Gastrocnemius medialis (tissue), 4 donors: ENCODE results near the gene GRIP2. TPM values are rescaled to one million over a fixed set of nuclear protein-coding genes. Genes with fewer than 3 reads are reported as not detected.
A peak's percentile ranks its signal among the peaks of the same experiment; 100 is the strongest.

Experiments
- ATAC-seq, 2 donors: fragments of 150-250 bp; one replicate each; pipeline ENCODE4 v1.9.1; 2016
- DNase-seq, 2 donors: peaks; one replicate each; pipeline ENCODE4 v3.0.0-alpha.2; 2019
- H3K27ac ChIP-seq, 4 donors: fragments of 200-600 bp; sonication (generic); 1 replicate in 1 of 4; 2 replicates in 3 of 4; pipeline ENCODE4 v1.5.1; 2016 to 2018; ENCODE audit warnings: mild to moderate bottlenecking in 2 of 4, moderate library complexity in 1 of 4
- H3K27me3 ChIP-seq, 3 donors: fragments of 200-600 bp; sonication (generic) in 2 of 3; 1 replicate in 1 of 3; 2 replicates in 2 of 3; pipeline versions ENCODE4 v1.5.1 to v1.6.0; 2016 to 2019; ENCODE audit warnings: mild to moderate bottlenecking in 1 of 3, moderate library complexity in 1 of 3
- H3K36me3 ChIP-seq, 2 donors: fragments of 200-600 bp; sonication (generic) in 1 of 2; one replicate each; pipeline ENCODE4 v1.5.1; 2017 to 2018
- H3K4me1 ChIP-seq, 2 donors: fragments of 200-600 bp; sonication (generic) in 1 of 2; one replicate each; pipeline ENCODE4 v1.5.1; 2016 to 2017; ENCODE audit warnings: mild to moderate bottlenecking in 2 of 2
- H3K4me3 ChIP-seq, 4 donors: fragments of 200-600 bp; sonication (generic) in 3 of 4; 1 replicate in 1 of 4; 2 replicates in 3 of 4; pipeline ENCODE4 v1.5.1; 2016 to 2019; ENCODE audit warnings: mild to moderate bottlenecking in 2 of 4
- H3K9me3 ChIP-seq, 3 donors: fragments of 200-600 bp; sonication (generic) in 2 of 3; 1 replicate in 1 of 3; 2 replicates in 2 of 3; pipeline ENCODE4 v1.5.1; 2016 to 2019
- CTCF ChIP-seq, 5 experiments: fragments of 450-650 bp in 3 of 5; fragments of 200-600 bp in 2 of 5; sonication (generic) in 2 of 5; IDR thresholded peaks in 4 of 5; conservative IDR thresholded peaks in 1 of 5; 1 replicate in 4 of 5; 2 replicates in 1 of 5; pipeline ENCODE4 v1.5.1; 2016 to 2019; ENCODE audit warnings: antibody characterized with exemption in 5 of 5, mild to moderate bottlenecking in 3 of 5, moderate library complexity in 3 of 5
- POLR2A ChIP-seq, 2 donors: fragments of 450-650 bp; IDR thresholded peaks; one replicate each; pipeline ENCODE4 v1.6.1; 2017; ENCODE audit warnings: antibody characterized with exemption in 2 of 2, mild to moderate bottlenecking in 2 of 2, moderate library complexity in 2 of 2
- in situ Hi-C, 4 donors: fragments of 200-750 bp; cut with MboI; loops; one replicate each; pipeline versions ENCODE4 v1.15.0 to v1.8.0; 2017; ENCODE audit warnings: low sequenced_read_pairs in 4 of 4
- intact Hi-C: fragments of 100-400 bp; cut with DNase I; formaldehyde crosslinking; loops from one replicate; pipeline ENCODE4 v1.15.1; 2023; ENCODE audit warnings: low total_unique reads
- total RNA-seq, 4 donors: library from RNA; depleted of rRNA; stranded (reverse); fragments of >200 nt; gene quantifications; one replicate each; pipeline versions ENCODE4 v1.1.0 to v1.2.3, GENCODE V29; 2016

GRIP2 gene
- total RNA-seq, 4 donors from 2014 or later, result 2.8 to 12.6 (median 4.6) TPM

GRCh38 chr3:14537590-14538450 lies 2.3 kb downstream of the GRIP2 start:
- Histone ChIP-seq H3K4me3 (peak overlapping the region; percentile 0 to 22 (median 21)), H3K4me1 (peaks cover 80 to 82% of the 10 kb centered on the region in 2 donors), H3K36me3 (no peaks in the 10 kb centered on the region), H3K27me3 (no peaks in the 10 kb centered on the region), H3K9me3 (no peaks in the 10 kb centered on the region), H3K27ac (peak overlapping the region; percentile 94 to 97 (median 94))
- in situ Hi-C loops (no loop called here), intact Hi-C loops (loop anchor here (5.0 kb wide), 1 partner anchor 216 kb away; no protein-coding TSS in a partner anchor)
- DNase-seq (peak; percentile 61 to 93), ATAC-seq (peak; percentile 25 to 49)
- TF ChIP-seq CTCF (IDR thresholded peaks at IDR 0.05 in 4 of 5, conservative IDR thresholded peaks at IDR 0.05 in 1 of 5) (no peak), POLR2A (IDR thresholded peaks at IDR 0.05) (peak; percentile 21 to 26)

GRCh38 chr3:14536837-14537589 lies 3.1 kb downstream of the GRIP2 start:
- Histone ChIP-seq H3K4me1 (peaks cover 87 to 89% of the 10 kb centered on the region in 2 donors), H3K36me3 (no peaks in the 10 kb centered on the region), H3K27ac (peak overlapping the region; percentile 94 to 97 (median 94)), H3K9me3 (no peaks in the 10 kb centered on the region), H3K4me3 (peak overlapping the region in 1 of 4 donors; percentile 22), H3K27me3 (no peaks in the 10 kb centered on the region)
- TF ChIP-seq POLR2A (IDR thresholded peaks at IDR 0.05) (no peak), CTCF (IDR thresholded peaks at IDR 0.05 in 4 of 5, conservative IDR thresholded peaks at IDR 0.05 in 1 of 5) (no peak)
- ATAC-seq (no peak), DNase-seq (no peak)
- in situ Hi-C loops (no loop called here), intact Hi-C loops (loop anchor here (5.0 kb wide), 1 partner anchor 215 kb away; no protein-coding TSS in a partner anchor)

GRCh38 chr3:14536055-14536815 lies 3.9 kb downstream of the GRIP2 start:
- Histone ChIP-seq H3K4me3 (no peak overlapping the region), H3K36me3 (no peaks in the 10 kb centered on the region), H3K27me3 (no peaks in the 10 kb centered on the region), H3K9me3 (no peaks in the 10 kb centered on the region), H3K27ac (peak overlapping the region; percentile 94 to 97 (median 94)), H3K4me1 (peaks cover 84 to 88% of the 10 kb centered on the region in 2 donors)
- no peak for DNase-seq
- TF ChIP-seq POLR2A (IDR thresholded peaks at IDR 0.05) (no peak), CTCF (IDR thresholded peaks at IDR 0.05 in 4 of 5, conservative IDR thresholded peaks at IDR 0.05 in 1 of 5) (no peak)
- intact Hi-C loops (loop anchor here (5.0 kb wide), 1 partner anchor 214 kb away; no protein-coding TSS in a partner anchor), in situ Hi-C loops (no loop called here)
- ATAC-seq, result no peak

- Histone ChIP-seq H3K36me3 (no peaks in the 10 kb centered on the region), H3K9me3 (no peaks in the 10 kb centered on the region), H3K4me3 (no peak overlapping the region), H3K27ac (peak overlapping the region; percentile 94 to 97 (median 94)), H3K27me3 (no peaks in the 10 kb centered on the region), H3K4me1 (peaks cover 78 to 83% of the 10 kb centered on the region in 2 donors)
- DNase-seq (no peak), ATAC-seq (no peak)
- in situ Hi-C loops (no loop called here), intact Hi-C loops (loop anchor here (5.0 kb wide), 1 partner anchor 213 kb away; no protein-coding TSS in a partner anchor)
- TF ChIP-seq CTCF (IDR thresholded peaks at IDR 0.05 in 4 of 5, conservative IDR thresholded peaks at IDR 0.05 in 1 of 5) (no peak), POLR2A (IDR thresholded peaks at IDR 0.05) (no peak)
Observed at GRCh38 chr3:14535616-14536015, 4.5 kb downstream of the GRIP2 start.
